Activated CD4-positive, alpha-beta T cell treated with anti-CD3 and anti-CD28 coated beads, Interleukin-2, amount 50 U/mL, for 48 hours (primary cell): ENCODE measurements around the gene STAT2.
A peak's percentile ranks its signal among the peaks of the same experiment; 100 is the strongest.
"Not testable (repeated sequence)": the region's sequence is repeated elsewhere in the genome, so short reads cannot be mapped to it uniquely, and the experiment has no call there.

Experiments used
- DNase-seq, 2 experiments: peaks; one replicate each; pipeline ENCODE4 v3.0.0-alpha.2; 2020

Gene STAT2

GRCh38 chr12:56324206-56324605 is 35.7 kb downstream of the STAT2 start:
- no peak for DNase-seq

- DNase-seq = not testable (repeated sequence)
Measured at GRCh38 chr12:56321610-56322009, 38.3 kb downstream of the STAT2 start.

GRCh38 chr12:56321027-56321426 is 38.9 kb downstream of the STAT2 start:
- no peak for DNase-seq

GRCh38 chr12:56317675-56318074 is 42.2 kb downstream of the STAT2 start:
- no peak for DNase-seq

GRCh38 chr12:56315622-56316473 is 44.1 kb downstream of the STAT2 start, which contains the start of gene CNPY2:
TSS of gene CNPY2 (minus strand) at chr12:56315988. CDS start at chr12:56315217, 771 bp downstream.
- DNase-seq = peak; percentile 93 to 96

GRCh38 chr12:56315249-56315621 is 44.7 kb downstream of the STAT2 start:
- DNase-seq = no peak

GRCh38 chr12:56311003-56311402 is 48.9 kb downstream of the STAT2 start:
- no peak for DNase-seq

- no peak for DNase-seq
Measured at GRCh38 chr12:56308714-56309113, 51.2 kb downstream of the STAT2 start.

- DNase-seq = no peak
Measured at GRCh38 chr12:56307221-56307965, 52.5 kb downstream of the STAT2 start.

GRCh38 chr12:56304872-56305590 is 54.9 kb downstream of the STAT2 start:
- DNase-seq = no peak

GRCh38 chr12:56304276-56304675 is 55.6 kb downstream of the STAT2 start:
- DNase-seq = no peak

- no peak for DNase-seq
Measured at GRCh38 chr12:56300644-56301464, 59.1 kb downstream of the STAT2 start.

- peak; percentile 99 for DNase-seq
Measured at GRCh38 chr12:56299853-56300643, 59.9 kb downstream of the STAT2 start, which contains the start of gene CS. TSS of gene CS (minus strand) at chr12:56300330. CDS start at chr12:56300201, 129 bp downstream.

GRCh38 chr12:56299308-56299852 is 60.5 kb downstream of the STAT2 start:
- DNase-seq = peak; percentile 19 to 35

- no peak for DNase-seq
Measured at GRCh38 chr12:56298828-56299227, 61.1 kb downstream of the STAT2 start.

- DNase-seq = no peak
Measured at GRCh38 chr12:56297400-56297799, 62.5 kb downstream of the STAT2 start.

GRCh38 chr12:56296295-56296694 is 63.6 kb downstream of the STAT2 start:
- no peak for DNase-seq

- no peak for DNase-seq
Measured at GRCh38 chr12:56293795-56294194, 66.1 kb downstream of the STAT2 start.
